HEK293 (cell line): Measurements from ENCODE around the gene IL4R.
A peak's percentile ranks its signal among the peaks of the same experiment; 100 is the strongest.

Experiments used
- CTCF ChIA-PET: fragments of 350-600 bp; formaldehyde crosslinking; extraction: SDS; loops from one replicate; lab custom pipeline; 2021; ENCODE audit warnings: antibody characterized with exemption; lab: Yijun Ruan, JAX
- POLR2A ChIA-PET: fragments of 300-600 bp; formaldehyde crosslinking; extraction: SDS; loops from one replicate; lab custom pipeline; 2020; ENCODE audit warnings: antibody characterized with exemption, inconsistent platforms; lab: Yijun Ruan, JAX
- H3K27ac ChIP-seq: fragments of 200-500 bp; sonication (Bioruptor generic); 2 replicates; pipeline ENCODE4 v1.5.1; 2014; ENCODE audit warnings: low read depth, low read length, control low read depth, inconsistent platforms; ENCODE audit errors: extremely low read depth
- H3K36me3 ChIP-seq, 2 experiments: fragments of 200-500 bp in 1 of 2; sonication (Bioruptor generic) in 1 of 2; 1 replicate in 1 of 2; 2 replicates in 1 of 2; pipeline ENCODE4 v1.5.1; 2014 to 2017; ENCODE audit warnings: inconsistent platforms in 2 of 2, low read length in 2 of 2; ENCODE audit not compliant: control insufficient read depth in 2 of 2, insufficient read depth in 1 of 2
- H3K4me1 ChIP-seq: fragments of 200-500 bp; sonication (Bioruptor generic); 2 replicates; pipeline ENCODE4 v1.5.1; 2014; ENCODE audit warnings: mild to moderate bottlenecking, low read length, inconsistent platforms; ENCODE audit not compliant: control insufficient read depth, insufficient read depth
- H3K4me3 ChIP-seq: 2 replicates; pipeline ENCODE4 v1.5.1; 2011; ENCODE audit warnings: low read depth, mild to moderate bottlenecking, control low read depth, low read length, moderate library complexity
- H3K9me3 ChIP-seq: fragments of 200-500 bp; sonication (Bioruptor generic); 2 replicates; pipeline ENCODE4 v1.5.1; 2014; ENCODE audit warnings: low read depth, low read length, inconsistent platforms; ENCODE audit not compliant: control insufficient read depth, insufficient read depth
- REPIN1 ChIP-seq: fragments of 450-650 bp; formaldehyde crosslinking; IDR thresholded peaks from 2 replicates; pipeline ENCODE4 v1.5.1; 2017; ENCODE audit warnings: missing biosample characterization, missing genetic modification characterization, low read depth
- SP2 ChIP-seq: fragments of 450-650 bp; formaldehyde crosslinking; IDR thresholded peaks from 2 replicates; pipeline ENCODE4 v1.5.1; 2016; ENCODE audit warnings: missing biosample characterization, missing genetic modification characterization
- SP7 ChIP-seq: fragments of 450-650 bp; formaldehyde crosslinking; IDR thresholded peaks from 2 replicates; pipeline ENCODE4 v1.5.1; 2016; ENCODE audit warnings: missing biosample characterization, missing genetic modification characterization
- ZBTB48 ChIP-seq: fragments of 450-650 bp; formaldehyde crosslinking; IDR thresholded peaks from 2 replicates; pipeline ENCODE4 v1.5.1; 2016; ENCODE audit warnings: missing biosample characterization, missing genetic modification characterization
- ZBTB7A ChIP-seq: fragments of 450-650 bp; formaldehyde crosslinking; IDR thresholded peaks from 2 replicates; pipeline ENCODE4 v1.5.1; 2016; ENCODE audit warnings: low read depth, missing biosample characterization, missing genetic modification characterization
- ZFP3 ChIP-seq: fragments of 450-650 bp; formaldehyde crosslinking; IDR thresholded peaks from 2 replicates; pipeline ENCODE4 v1.5.1; 2016; ENCODE audit warnings: low read depth, missing biosample characterization, missing genetic modification characterization
- ZNF175 ChIP-seq: fragments of 450-650 bp; formaldehyde crosslinking; IDR thresholded peaks from 2 replicates; pipeline ENCODE4 v1.5.1; 2016; ENCODE audit warnings: missing biosample characterization, missing genetic modification characterization
- ZNF211 ChIP-seq: fragments of 450-650 bp; formaldehyde crosslinking; IDR thresholded peaks from 2 replicates; pipeline ENCODE4 v1.5.1; 2016; ENCODE audit warnings: low read depth, missing biosample characterization, missing genetic modification characterization
- ZNF214 ChIP-seq: fragments of 450-650 bp; formaldehyde crosslinking; IDR thresholded peaks from 2 replicates; pipeline ENCODE4 v1.5.1; 2017; ENCODE audit warnings: missing biosample characterization, mild to moderate bottlenecking, missing genetic modification characterization, borderline replicate concordance
- ZNF707 ChIP-seq: fragments of 450-650 bp; formaldehyde crosslinking; IDR thresholded peaks from 2 replicates; pipeline ENCODE4 v1.5.1; 2016; ENCODE audit warnings: missing biosample characterization, missing genetic modification characterization
- TF ChIP-seq, protein P1 (sequence below): fragments of 450-650 bp; formaldehyde crosslinking; conservative IDR thresholded peaks from 2 replicates; pipeline ENCODE4 v1.5.1; 2016; ENCODE audit warnings: low read depth, missing biosample characterization, missing genetic modification characterization
- TF ChIP-seq, protein P2 (sequence below): fragments of 450-650 bp; formaldehyde crosslinking; IDR thresholded peaks from 2 replicates; pipeline ENCODE4; 2016; ENCODE audit warnings: missing biosample characterization, missing genetic modification characterization
- TF ChIP-seq, protein P3 (sequence below): fragments of 450-650 bp; formaldehyde crosslinking; IDR thresholded peaks from 2 replicates; pipeline ENCODE4 v1.5.1; 2017; ENCODE audit warnings: missing biosample characterization, missing genetic modification characterization
- TF ChIP-seq, protein P4 (sequence below): fragments of 450-650 bp; formaldehyde crosslinking; IDR thresholded peaks from 2 replicates; pipeline ENCODE4 v1.5.1; 2016; ENCODE audit warnings: missing biosample characterization, missing genetic modification characterization
- TF ChIP-seq, protein P5 (sequence below): fragments of 450-650 bp; formaldehyde crosslinking; IDR thresholded peaks from 2 replicates; pipeline ENCODE4 v1.5.1; 2016; ENCODE audit warnings: missing biosample characterization, missing genetic modification characterization

The IL4R gene

DNA sequence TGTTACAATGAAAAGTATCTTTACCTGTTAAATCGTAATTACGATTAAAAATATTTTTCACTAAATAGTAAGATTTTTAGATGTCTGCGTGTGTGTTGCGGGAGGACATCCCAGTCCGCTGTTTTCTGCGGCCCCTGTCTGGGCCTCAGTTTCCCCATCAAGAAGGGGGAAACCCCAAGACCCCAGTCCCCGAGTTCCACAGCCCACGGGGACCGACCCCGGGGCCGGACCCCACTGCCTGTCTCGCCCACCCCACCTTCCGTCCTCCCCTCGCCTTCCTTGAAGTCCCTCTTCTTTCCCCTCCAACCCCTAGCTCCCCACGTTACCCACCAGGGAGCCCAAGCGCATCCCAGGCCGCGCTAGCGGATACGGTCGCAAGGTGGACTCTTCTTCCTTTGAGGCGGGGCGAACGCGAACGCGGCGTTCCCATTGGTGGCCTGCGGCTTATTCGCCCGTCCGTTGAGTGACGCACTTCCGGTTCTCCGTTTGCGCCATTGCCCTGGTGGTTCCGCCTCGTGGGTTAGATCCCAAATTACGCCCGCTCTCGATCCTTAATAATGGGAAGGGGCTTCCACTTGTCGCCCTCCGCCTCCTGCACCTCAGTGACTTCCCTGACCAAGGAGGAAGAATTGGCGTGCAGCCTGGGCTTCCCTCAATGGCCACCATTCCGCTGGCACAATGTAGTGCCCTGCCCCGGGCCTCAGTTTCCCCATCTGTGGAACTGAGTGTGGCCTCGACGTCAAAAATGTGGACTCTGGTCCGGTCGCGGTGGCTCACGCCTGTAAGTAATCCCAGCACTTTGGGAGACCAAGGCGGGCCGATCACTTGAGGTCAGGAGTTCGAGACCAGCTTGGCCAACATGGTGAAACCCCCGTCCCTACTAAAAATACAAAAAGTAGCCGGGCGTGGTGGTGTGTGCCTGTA, 45.1 kb upstream of the IL4R start, which contains the start of gene NSMCE1 (continued):
- TF ChIP-seq ZBTB48 (tag by site-specific recombination): peak; percentile 68
- TF ChIP-seq, protein P1, sequence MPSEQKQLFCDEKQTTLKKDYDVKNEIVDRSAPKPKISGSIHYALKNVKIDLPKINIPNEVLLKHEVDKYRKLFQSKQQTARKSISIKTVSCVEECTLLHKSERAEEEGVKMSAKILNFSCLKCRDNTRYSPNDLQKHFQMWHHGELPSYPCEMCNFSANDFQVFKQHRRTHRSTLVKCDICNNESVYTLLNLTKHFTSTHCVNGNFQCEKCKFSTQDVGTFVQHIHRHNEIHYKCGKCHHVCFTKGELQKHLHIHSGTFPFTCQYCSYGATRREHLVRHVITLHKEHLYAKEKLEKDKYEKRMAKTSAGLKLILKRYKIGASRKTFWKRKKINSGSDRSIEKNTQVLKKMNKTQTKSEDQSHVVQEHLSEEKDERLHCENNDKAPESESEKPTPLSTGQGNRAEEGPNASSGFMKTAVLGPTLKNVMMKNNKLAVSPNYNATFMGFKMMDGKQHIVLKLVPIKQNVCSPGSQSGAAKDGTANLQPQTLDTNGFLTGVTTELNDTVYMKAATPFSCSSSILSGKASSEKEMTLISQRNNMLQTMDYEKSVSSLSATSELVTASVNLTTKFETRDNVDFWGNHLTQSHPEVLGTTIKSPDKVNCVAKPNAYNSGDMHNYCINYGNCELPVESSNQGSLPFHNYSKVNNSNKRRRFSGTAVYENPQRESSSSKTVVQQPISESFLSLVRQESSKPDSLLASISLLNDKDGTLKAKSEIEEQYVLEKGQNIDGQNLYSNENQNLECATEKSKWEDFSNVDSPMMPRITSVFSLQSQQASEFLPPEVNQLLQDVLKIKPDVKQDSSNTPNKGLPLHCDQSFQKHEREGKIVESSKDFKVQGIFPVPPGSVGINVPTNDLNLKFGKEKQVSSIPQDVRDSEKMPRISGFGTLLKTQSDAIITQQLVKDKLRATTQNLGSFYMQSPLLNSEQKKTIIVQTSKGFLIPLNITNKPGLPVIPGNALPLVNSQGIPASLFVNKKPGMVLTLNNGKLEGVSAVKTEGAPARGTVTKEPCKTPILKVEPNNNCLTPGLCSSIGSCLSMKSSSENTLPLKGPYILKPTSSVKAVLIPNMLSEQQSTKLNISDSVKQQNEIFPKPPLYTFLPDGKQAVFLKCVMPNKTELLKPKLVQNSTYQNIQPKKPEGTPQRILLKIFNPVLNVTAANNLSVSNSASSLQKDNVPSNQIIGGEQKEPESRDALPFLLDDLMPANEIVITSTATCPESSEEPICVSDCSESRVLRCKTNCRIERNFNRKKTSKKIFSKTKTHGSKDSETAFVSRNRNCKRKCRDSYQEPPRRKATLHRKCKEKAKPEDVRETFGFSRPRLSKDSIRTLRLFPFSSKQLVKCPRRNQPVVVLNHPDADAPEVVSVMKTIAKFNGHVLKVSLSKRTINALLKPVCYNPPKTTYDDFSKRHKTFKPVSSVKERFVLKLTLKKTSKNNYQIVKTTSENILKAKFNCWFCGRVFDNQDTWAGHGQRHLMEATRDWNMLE (tag by site-specific recombination): 0 out of 2 replicates have a peak, but pooled peaks have one; percentile 80
- no peak for TF ChIP-seq ZNF175 (tag by site-specific recombination)
- TF ChIP-seq, protein P2, sequence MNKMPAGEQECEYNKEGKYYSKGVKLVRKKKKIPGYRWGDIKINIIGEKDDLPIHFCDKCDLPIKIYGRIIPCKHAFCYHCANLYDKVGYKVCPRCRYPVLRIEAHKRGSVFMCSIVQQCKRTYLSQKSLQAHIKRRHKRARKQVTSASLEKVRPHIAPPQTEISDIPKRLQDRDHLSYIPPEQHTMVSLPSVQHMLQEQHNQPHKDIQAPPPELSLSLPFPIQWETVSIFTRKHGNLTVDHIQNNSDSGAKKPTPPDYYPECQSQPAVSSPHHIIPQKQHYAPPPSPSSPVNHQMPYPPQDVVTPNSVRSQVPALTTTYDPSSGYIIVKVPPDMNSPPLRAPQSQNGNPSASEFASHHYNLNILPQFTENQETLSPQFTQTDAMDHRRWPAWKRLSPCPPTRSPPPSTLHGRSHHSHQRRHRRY (tag by site-specific recombination): no peak
- peak; percentile 96 for TF ChIP-seq SP2 (tag by site-specific recombination)

DNA sequence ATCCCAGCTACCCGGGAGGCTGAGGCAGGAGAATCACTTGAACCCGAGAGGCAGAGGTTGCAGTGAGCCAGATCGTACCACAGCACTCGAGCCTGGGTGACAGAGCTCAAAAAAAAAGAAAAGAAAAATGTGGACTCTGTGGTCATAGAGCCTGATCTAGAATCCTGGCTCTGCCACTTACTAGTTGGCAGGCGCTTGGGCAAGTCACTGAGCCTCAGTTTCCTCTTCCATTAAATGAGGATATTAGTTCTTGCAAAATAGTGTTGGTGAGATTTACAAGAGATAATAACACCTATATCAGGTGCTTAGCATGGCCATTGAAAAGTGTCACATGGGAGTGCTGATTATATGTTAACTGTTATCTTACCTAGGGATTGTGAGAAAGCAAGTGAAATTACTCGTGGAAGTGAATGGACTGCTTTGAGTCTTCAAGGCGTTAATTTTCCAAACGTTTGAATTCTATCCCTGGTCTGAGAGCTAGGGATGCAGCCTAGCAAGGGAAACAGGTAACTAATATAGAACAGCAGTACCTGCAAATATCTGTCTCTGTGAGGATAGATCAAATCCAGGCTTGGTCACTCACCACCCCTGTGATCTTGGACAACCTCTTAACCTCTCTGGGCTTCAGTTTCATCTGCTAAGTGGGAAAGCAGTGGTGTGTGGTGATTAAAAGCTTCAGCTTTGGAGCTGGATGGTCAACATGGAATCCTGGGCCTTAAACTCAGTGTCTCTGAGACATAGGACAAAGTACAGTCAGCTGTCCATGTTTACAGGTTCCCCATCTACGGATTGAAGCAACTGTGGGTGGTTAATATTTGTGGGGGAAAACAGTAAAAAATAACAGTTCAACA, 44.2 kb upstream of the IL4R start:
- ChIA-PET CTCF (no interaction called here), POLR2A (interaction anchor here (0.7 kb wide), 1 partner anchor 34 kb away, joined by 3 read pairs; no protein-coding TSS in a partner anchor)
- TF ChIP-seq ZFP3 (tag by site-specific recombination): no peak
- TF ChIP-seq, protein P3, sequence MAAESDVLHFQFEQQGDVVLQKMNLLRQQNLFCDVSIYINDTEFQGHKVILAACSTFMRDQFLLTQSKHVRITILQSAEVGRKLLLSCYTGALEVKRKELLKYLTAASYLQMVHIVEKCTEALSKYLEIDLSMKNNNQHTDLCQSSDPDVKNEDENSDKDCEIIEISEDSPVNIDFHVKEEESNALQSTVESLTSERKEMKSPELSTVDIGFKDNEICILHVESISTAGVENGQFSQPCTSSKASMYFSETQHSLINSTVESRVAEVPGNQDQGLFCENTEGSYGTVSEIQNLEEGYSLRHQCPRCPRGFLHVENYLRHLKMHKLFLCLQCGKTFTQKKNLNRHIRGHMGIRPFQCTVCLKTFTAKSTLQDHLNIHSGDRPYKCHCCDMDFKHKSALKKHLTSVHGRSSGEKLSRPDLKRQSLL (tag by site-specific recombination): peak; percentile 33; the same call in 1 of the 2 replicates
- Histone ChIP-seq H3K4me1 (no peaks in the 10 kb centered on the region), H3K9me3 (no peaks in the 10 kb centered on the region), H3K36me3 (no peaks in the 10 kb centered on the region), H3K27ac (no peak overlapping the region), H3K4me3 (peak overlapping the region; percentile 78; the same call in 1 of the 2 replicates)

DNA sequence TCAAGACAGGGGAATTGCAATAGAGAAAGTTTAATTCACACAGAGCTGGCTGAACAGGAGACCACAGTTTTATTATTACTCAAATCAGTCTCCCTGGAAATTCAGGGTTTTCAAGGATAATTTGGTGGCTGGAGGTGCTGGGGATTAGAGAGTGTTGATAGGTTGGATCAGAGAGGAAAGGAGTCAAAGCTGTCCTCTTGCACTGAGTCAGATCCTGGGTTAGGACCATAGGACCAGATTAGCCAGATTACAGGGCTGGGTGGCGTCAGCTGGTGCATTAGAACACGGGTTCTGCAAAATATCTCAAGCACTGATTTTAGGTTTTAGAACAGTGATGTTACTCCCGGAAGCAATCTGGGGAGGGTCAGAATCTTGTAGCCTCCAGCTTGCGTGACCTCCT, 43.4 kb upstream of the IL4R start:
- POLR2A ChIA-PET: interaction anchor here (0.6 kb wide), 1 partner anchor 8 kb away, joined by 3 read pairs; no protein-coding TSS in a partner anchor
- Histone ChIP-seq H3K4me1 (no peaks in the 10 kb centered on the region), H3K4me3 (no peak overlapping the region), H3K36me3 (no peaks in the 10 kb centered on the region), H3K27ac (no peak overlapping the region), H3K9me3 (no peaks in the 10 kb centered on the region)
- CTCF ChIA-PET: no interaction called here
- TF ChIP-seq REPIN1 (tag by site-specific recombination) (no peak), ZNF707 (tag by site-specific recombination) (no peak), ZBTB7A (no peak), ZNF214 (tag by site-specific recombination) (no peak), SP7 (tag by site-specific recombination) (no peak), ZNF211 (tag by site-specific recombination) (no peak)
- TF ChIP-seq, protein P4, sequence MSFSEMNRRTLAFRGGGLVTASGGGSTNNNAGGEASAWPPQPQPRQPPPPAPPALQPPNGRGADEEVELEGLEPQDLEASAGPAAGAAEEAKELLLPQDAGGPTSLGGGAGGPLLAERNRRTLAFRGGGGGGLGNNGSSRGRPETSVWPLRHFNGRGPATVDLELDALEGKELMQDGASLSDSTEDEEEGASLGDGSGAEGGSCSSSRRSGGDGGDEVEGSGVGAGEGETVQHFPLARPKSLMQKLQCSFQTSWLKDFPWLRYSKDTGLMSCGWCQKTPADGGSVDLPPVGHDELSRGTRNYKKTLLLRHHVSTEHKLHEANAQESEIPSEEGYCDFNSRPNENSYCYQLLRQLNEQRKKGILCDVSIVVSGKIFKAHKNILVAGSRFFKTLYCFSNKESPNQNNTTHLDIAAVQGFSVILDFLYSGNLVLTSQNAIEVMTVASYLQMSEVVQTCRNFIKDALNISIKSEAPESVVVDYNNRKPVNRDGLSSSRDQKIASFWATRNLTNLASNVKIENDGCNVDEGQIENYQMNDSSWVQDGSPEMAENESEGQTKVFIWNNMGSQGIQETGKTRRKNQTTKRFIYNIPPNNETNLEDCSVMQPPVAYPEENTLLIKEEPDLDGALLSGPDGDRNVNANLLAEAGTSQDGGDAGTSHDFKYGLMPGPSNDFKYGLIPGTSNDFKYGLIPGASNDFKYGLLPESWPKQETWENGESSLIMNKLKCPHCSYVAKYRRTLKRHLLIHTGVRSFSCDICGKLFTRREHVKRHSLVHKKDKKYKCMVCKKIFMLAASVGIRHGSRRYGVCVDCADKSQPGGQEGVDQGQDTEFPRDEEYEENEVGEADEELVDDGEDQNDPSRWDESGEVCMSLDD (tag by site-specific recombination): no peak
- TF ChIP-seq, protein P5, sequence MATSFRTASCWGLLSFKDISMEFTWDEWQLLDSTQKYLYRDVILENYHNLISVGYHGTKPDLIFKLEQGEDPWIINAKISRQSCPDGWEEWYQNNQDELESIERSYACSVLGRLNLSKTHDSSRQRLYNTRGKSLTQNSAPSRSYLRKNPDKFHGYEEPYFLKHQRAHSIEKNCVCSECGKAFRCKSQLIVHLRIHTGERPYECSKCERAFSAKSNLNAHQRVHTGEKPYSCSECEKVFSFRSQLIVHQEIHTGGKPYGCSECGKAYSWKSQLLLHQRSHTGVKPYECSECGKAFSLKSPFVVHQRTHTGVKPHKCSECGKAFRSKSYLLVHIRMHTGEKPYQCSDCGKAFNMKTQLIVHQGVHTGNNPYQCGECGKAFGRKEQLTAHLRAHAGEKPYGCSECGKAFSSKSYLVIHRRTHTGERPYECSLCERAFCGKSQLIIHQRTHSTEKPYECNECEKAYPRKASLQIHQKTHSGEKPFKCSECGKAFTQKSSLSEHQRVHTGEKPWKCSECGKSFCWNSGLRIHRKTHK (tag by site-specific recombination): no peak
